Liver (tissue), 9 donors: ENCODE measurements around the gene HLCS. TPM values are rescaled to one million over a fixed set of nuclear protein-coding genes. Genes with fewer than 3 reads are reported as not detected.

Source experiments
- DNase-seq: peaks from one replicate; pipeline ENCODE4 v3.0.0-alpha.2; 2017; ENCODE audit warnings: low spot score
- H3K27ac ChIP-seq, 2 donors: one replicate each; pipeline ENCODE4 v1.7.0; 2013; ENCODE audit warnings: inconsistent platforms in 2 of 2, low read length in 2 of 2, control low read depth in 1 of 2, low read depth in 1 of 2, mild to moderate bottlenecking in 1 of 2
- H3K27me3 ChIP-seq, 4 donors: one replicate each; pipeline versions ENCODE4 v1.6.1 to v1.7.0; 2013; ENCODE audit warnings: low read length in 3 of 4, inconsistent platforms in 1 of 4, mild to moderate bottlenecking in 1 of 4, moderate library complexity in 1 of 4; ENCODE audit not compliant: control insufficient read depth in 4 of 4, insufficient read depth in 4 of 4
- H3K36me3 ChIP-seq, 4 donors: one replicate each; pipeline versions ENCODE4 v1.6.1 to v1.7.0; 2013; ENCODE audit warnings: low read length in 3 of 4, mild to moderate bottlenecking in 3 of 4, low read depth in 1 of 4, moderate library complexity in 1 of 4; ENCODE audit not compliant: control insufficient read depth in 4 of 4, insufficient read depth in 3 of 4
- H3K4me1 ChIP-seq, 4 donors: one replicate each; pipeline versions ENCODE4 v1.6.1 to v1.7.0; 2013; ENCODE audit warnings: low read length in 3 of 4, mild to moderate bottlenecking in 3 of 4, moderate library complexity in 1 of 4; ENCODE audit not compliant: control insufficient read depth in 4 of 4, insufficient read depth in 4 of 4
- H3K4me3 ChIP-seq, 3 donors: one replicate each; pipeline versions ENCODE4 v1.6.1 to v1.7.0; 2013; ENCODE audit warnings: low read length in 3 of 3, control low read depth in 1 of 3, low read depth in 1 of 3, mild to moderate bottlenecking in 1 of 3
- H3K9ac ChIP-seq, 2 donors: one replicate each; pipeline ENCODE4 v1.7.0; 2013; ENCODE audit warnings: low read length in 2 of 2, mild to moderate bottlenecking in 2 of 2, moderate library complexity in 2 of 2, control low read depth in 1 of 2, low read depth in 1 of 2
- H3K9me3 ChIP-seq, 4 donors: one replicate each; pipeline versions ENCODE4 v1.6.1 to v1.7.0; 2013; ENCODE audit warnings: low read length in 3 of 4; ENCODE audit not compliant: control insufficient read depth in 4 of 4
- ATF3 ChIP-seq: IDR thresholded peaks from 2 replicates; pipeline ENCODE4 v1.6.1; 2016; ENCODE audit warnings: antibody characterized with exemption
- CTCF ChIP-seq: fragments of 150-350 bp; IDR thresholded peaks from 2 replicates; pipeline ENCODE4 v1.5.1; 2017; ENCODE audit warnings: improper control_type of control experiment, low read depth, low read length; ENCODE audit not compliant: missing input control
- EGR1 ChIP-seq, 2 donors: IDR thresholded peaks; 2 replicates each; pipeline ENCODE4 v1.6.1; 2016 to 2018; ENCODE audit warnings: antibody characterized with exemption in 2 of 2, low read depth in 2 of 2
- FOXA1 ChIP-seq: IDR thresholded peaks from 2 replicates; pipeline ENCODE4 v1.6.1; 2016; ENCODE audit warnings: antibody characterized with exemption
- FOXA2 ChIP-seq: IDR thresholded peaks from 2 replicates; pipeline ENCODE4 v1.6.1; 2016; ENCODE audit warnings: antibody characterized with exemption
- GABPA ChIP-seq, 2 donors: IDR thresholded peaks in 1 of 2; conservative IDR thresholded peaks in 1 of 2; 2 replicates each; pipeline ENCODE4 v1.6.1; 2016; ENCODE audit warnings: antibody characterized with exemption in 2 of 2, mild to moderate bottlenecking in 1 of 2, moderate library complexity in 1 of 2
- HNF4A ChIP-seq, 2 donors: conservative IDR thresholded peaks; 2 replicates each; pipeline ENCODE4 v1.6.1; 2016; ENCODE audit warnings: antibody characterized with exemption in 2 of 2, mild to moderate bottlenecking in 2 of 2
- HNF4G ChIP-seq: IDR thresholded peaks from 2 replicates; pipeline ENCODE4 v1.6.1; 2016; ENCODE audit warnings: antibody characterized with exemption
- JUND ChIP-seq, 2 donors: IDR thresholded peaks; 2 replicates each; pipeline ENCODE4 v1.6.1; 2016; ENCODE audit warnings: antibody characterized with exemption in 2 of 2
- MAX ChIP-seq: IDR thresholded peaks from 2 replicates; pipeline ENCODE4 v1.6.1; 2016; ENCODE audit warnings: antibody characterized with exemption
- NR2F2 ChIP-seq: IDR thresholded peaks from 2 replicates; pipeline ENCODE4 v1.6.1; 2016; ENCODE audit warnings: antibody characterized with exemption
- RAD21 ChIP-seq, 2 donors: IDR thresholded peaks; 2 replicates each; pipeline ENCODE4 v1.6.1; 2016; ENCODE audit warnings: antibody characterized with exemption in 2 of 2, mild to moderate bottlenecking in 2 of 2
- REST ChIP-seq: IDR thresholded peaks from 2 replicates; pipeline ENCODE4 v1.6.1; 2016; ENCODE audit warnings: antibody characterized with exemption, mild to moderate bottlenecking
- RXRA ChIP-seq, 2 donors: IDR thresholded peaks; 2 replicates each; pipeline ENCODE4 v1.6.1; 2017 to 2018; ENCODE audit warnings: antibody characterized with exemption in 2 of 2, mild to moderate bottlenecking in 1 of 2
- SP1 ChIP-seq: IDR thresholded peaks from 2 replicates; pipeline ENCODE4 v1.6.1; 2018; ENCODE audit warnings: antibody characterized with exemption, mild to moderate bottlenecking
- TAF1 ChIP-seq: conservative IDR thresholded peaks from 2 replicates; pipeline ENCODE4 v1.6.1; 2016; ENCODE audit warnings: antibody characterized with exemption, mild to moderate bottlenecking
- YY1 ChIP-seq: IDR thresholded peaks from 2 replicates; pipeline ENCODE4 v1.6.1; 2016; ENCODE audit warnings: antibody characterized with exemption, mild to moderate bottlenecking
- ZBTB33 ChIP-seq: IDR thresholded peaks from 2 replicates; pipeline ENCODE4 v1.6.1; 2016; ENCODE audit warnings: antibody characterized with exemption
- WGBS: extraction: QIAGEN DNeasy Blood & Tissue Kit; methylation state at CpG from one replicate; pipeline ENCODE4 v1.1.7; 2013; 5-methylcytosine and 5-hydroxymethylcytosine counted together
- polyA plus RNA-seq, 2 donors: library from polyadenylated mRNA; stranded (reverse) in 1 of 2; unstranded in 1 of 2; fragments of 200-250 nt in 1 of 2; fragments of >200 nt in 1 of 2; fragmentation: Nextera tagmentation in 1 of 2; extraction: Ambion mirVana in 1 of 2; gene quantifications; one replicate each; pipeline versions ENCODE4 v1.2.1 to v1.2.3, GENCODE V29; 2013 to 2015
- total RNA-seq, 2 donors: library from RNA; depleted of rRNA; stranded (reverse); fragments of >200 nt; gene quantifications; one replicate each; pipeline ENCODE4 v1.2.3, GENCODE V29; 2014
- donor health status: healthy.
- donor health status: healthy.
- donor health status: healthy.
- donor health status: healthy.
- donor health status: healthy.

Gene HLCS
- total and polyA plus RNA-seq, 4 donors: 6.6 to 22.5 (median 8.3) TPM

- H3K27ac ChIP-seq: no peak overlapping the region
- no peaks in the 10 kb centered on the region for H3K9me3 ChIP-seq
- H3K9ac ChIP-seq: no peak overlapping the region
- no peak for DNase-seq
- TF ChIP-seq NR2F2 (no peak), EGR1 (IDR thresholded peaks at IDR 0.05; ENCODE audit: low read depth in 2 of 2) (no peak), REST (no peak), JUND (IDR thresholded peaks at IDR 0.05) (no peak), FOXA2 (no peak), HNF4G (no peak), ATF3 (no peak), HNF4A (conservative IDR thresholded peaks at IDR 0.05) (no peak), RXRA (IDR thresholded peaks at IDR 0.05) (no peak), YY1 (no peak), SP1 (no peak), MAX (no peak), FOXA1 (no peak), TAF1 (no peak), RAD21 (IDR thresholded peaks at IDR 0.05) (no peak), GABPA (IDR thresholded peaks at IDR 0.05 in 1 of 2, conservative IDR thresholded peaks at IDR 0.05 in 1 of 2) (no peak), ZBTB33 (no peak), CTCF (no peak)
- no peaks in the 10 kb centered on the region for H3K27me3 ChIP-seq
- 97% methylated on average over 8 of the region's 8 CpGs for WGBS
- peaks cover 0 to 26% (median 22%) of the 10 kb centered on the region in 4 donors for H3K4me1 ChIP-seq
- no peaks in the 10 kb centered on the region for H3K36me3 ChIP-seq
- no peak overlapping the region for H3K4me3 ChIP-seq
Measured at GRCh38 chr21:36915696-36916245, 50.7 kb downstream of the HLCS start.
